ENCODE results near the gene SGMS1. TPM values are rescaled to one million over a fixed set of nuclear protein-coding genes. Genes with fewer than 3 reads are reported as not detected.

Gene SGMS1
- total and polyA plus RNA-seq, 2 donors from 2014 or later, result 13.6 to 100 TPM

GRCh38 chr10:50566150-50566549 lies 57.6 kb downstream of the SGMS1 start:
- Histone ChIP-seq H3K27ac (ENCODE audit: low read depth in 2 of 2, low read length in 2 of 2) (no peak overlapping the region), H3K27me3 (ENCODE audit: control insufficient read depth, insufficient read depth, low read length) (no peaks in the 10 kb centered on the region), H3K36me3 (ENCODE audit: control insufficient read depth in 2 of 3, insufficient read depth in 3 of 3, low read length in 3 of 3) (no peaks in the 10 kb centered on the region), H3K9ac (ENCODE audit: low read length in 3 of 3) (no peak overlapping the region), H3K4me1 (ENCODE audit: control insufficient read depth in 2 of 3, insufficient read depth in 2 of 3, low read depth in 1 of 3, low read length in 3 of 3) (peaks cover 0 to 13% (median 7%) of the 10 kb centered on the region in 3 donors), H3K9me3 (ENCODE audit: control insufficient read depth in 2 of 3, insufficient read depth in 1 of 3, low read length in 3 of 3) (no peaks in the 10 kb centered on the region), H3K4me3 (ENCODE audit: low read length in 3 of 3) (no peak overlapping the region)
- FAIRE-seq, result no peak
- TF ChIP-seq CTCF (IDR thresholded peaks at IDR 0.05; ENCODE audit: borderline replicate concordance, extremely low read depth, insufficient read depth), result no peak
- no peak for DNase-seq
- intact Hi-C loops (cut with DNase I), result no loop called here

GRCh38 chr10:50565301-50566083 lies 58.3 kb downstream of the SGMS1 start:
- H3K4me3 ChIP-seq (ENCODE audit: low read length in 3 of 3), result no peak overlapping the region
- intact Hi-C loops (cut with DNase I), result no loop called here
- DNase-seq (no peak), FAIRE-seq (no peak)
- no peaks in the 10 kb centered on the region for H3K27me3 ChIP-seq (ENCODE audit: control insufficient read depth, insufficient read depth, low read length)
- peaks cover 0 to 19% (median 13%) of the 10 kb centered on the region in 3 donors for H3K4me1 ChIP-seq (ENCODE audit: control insufficient read depth in 2 of 3, insufficient read depth in 2 of 3, low read depth in 1 of 3, low read length in 3 of 3)
- TF ChIP-seq CTCF (IDR thresholded peaks at IDR 0.05; ENCODE audit: borderline replicate concordance, extremely low read depth, insufficient read depth), result no peak
- no peak overlapping the region for H3K9ac ChIP-seq (ENCODE audit: low read length in 3 of 3)
- H3K27ac ChIP-seq (ENCODE audit: low read depth in 2 of 2, low read length in 2 of 2), result no peak overlapping the region
- H3K9me3 ChIP-seq (ENCODE audit: control insufficient read depth in 2 of 3, insufficient read depth in 1 of 3, low read length in 3 of 3), result no peaks in the 10 kb centered on the region
- H3K36me3 ChIP-seq (ENCODE audit: control insufficient read depth in 2 of 3, insufficient read depth in 3 of 3, low read length in 3 of 3), result no peaks in the 10 kb centered on the region

DNA sequence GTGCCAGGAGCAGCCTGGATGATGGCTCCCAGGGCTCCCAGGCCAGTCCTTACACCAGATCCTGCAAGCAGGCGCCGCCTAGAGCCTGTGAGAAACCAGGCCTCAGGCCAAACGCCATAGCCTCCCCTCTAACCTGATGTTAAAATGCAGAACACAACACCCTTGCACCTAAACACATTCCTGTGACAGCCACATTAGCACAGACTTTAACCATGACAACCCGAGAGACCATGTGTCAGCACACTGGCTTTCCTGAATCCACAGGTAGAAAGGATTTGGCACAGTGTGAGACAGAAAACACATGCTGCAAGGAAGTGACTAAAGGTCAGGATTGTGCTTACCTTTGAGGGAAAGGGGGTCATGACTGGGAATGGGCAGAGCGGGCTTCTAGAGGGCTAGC lies 59.9 kb downstream of the SGMS1 start:
- FAIRE-seq (no peak), DNase-seq (no peak)
- intact Hi-C loops (cut with DNase I), result no loop called here
- no peak overlapping the region for H3K27ac ChIP-seq (ENCODE audit: low read depth in 2 of 2, low read length in 2 of 2)
- no peaks in the 10 kb centered on the region for H3K36me3 ChIP-seq (ENCODE audit: control insufficient read depth in 2 of 3, insufficient read depth in 3 of 3, low read length in 3 of 3)
- TF ChIP-seq CTCF (IDR thresholded peaks at IDR 0.05; ENCODE audit: borderline replicate concordance, extremely low read depth, insufficient read depth), result no peak
- H3K27me3 ChIP-seq (ENCODE audit: control insufficient read depth, insufficient read depth, low read length), result no peaks in the 10 kb centered on the region
- peaks cover 0 to 23% (median 13%) of the 10 kb centered on the region in 3 donors for H3K4me1 ChIP-seq (ENCODE audit: control insufficient read depth in 2 of 3, insufficient read depth in 2 of 3, low read depth in 1 of 3, low read length in 3 of 3)
- no peaks in the 10 kb centered on the region for H3K9me3 ChIP-seq (ENCODE audit: control insufficient read depth in 2 of 3, insufficient read depth in 1 of 3, low read length in 3 of 3)
- no peak overlapping the region for H3K9ac ChIP-seq (ENCODE audit: low read length in 3 of 3)
- H3K4me3 ChIP-seq (ENCODE audit: low read length in 3 of 3), result no peak overlapping the region
